ENCODE data around the gene DAB1. TPM values are rescaled to one million over a fixed set of nuclear protein-coding genes. Genes with fewer than 3 reads are reported as not detected.

Gene DAB1
- total and polyA plus RNA-seq, 10 of the 15 experiments (the other 5 are each of a cell fraction or from before 2014, with no cell fraction given), result 0.02 to 0.10 (median 0.03) TPM; not detected in 5

DNA sequence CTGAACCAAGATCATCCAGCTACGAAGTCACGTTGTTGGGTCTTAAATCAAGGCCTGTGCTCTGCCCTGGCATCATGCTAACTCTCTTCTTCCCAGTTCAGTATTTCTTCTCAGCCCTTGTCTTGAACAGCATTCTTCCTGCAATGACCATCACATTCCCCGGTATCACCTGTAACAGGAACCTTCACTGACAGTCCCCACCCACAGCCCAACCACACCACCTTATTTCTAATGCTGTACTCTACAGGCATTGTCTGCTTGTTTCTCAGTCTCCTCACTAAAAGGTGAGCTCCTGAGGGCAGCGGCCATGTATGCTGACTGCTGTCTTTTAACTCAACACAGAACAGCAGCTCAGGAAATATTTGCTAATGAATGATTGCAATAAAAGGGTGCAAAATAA, 54.0 kb downstream of the DAB1 start:
- POLR2A ChIA-PET, result no interaction called here
- CTCF ChIA-PET, result no interaction called here
- Histone ChIP-seq H3K4me3 (no peak overlapping the region), H3K4me2 (ENCODE audit: control insufficient read depth, insufficient read depth) (no peak overlapping the region), H2AFZ (ENCODE audit: control insufficient read depth, low read depth, low read length) (no peak overlapping the region), H3K4me1 (ENCODE audit: control insufficient read depth, insufficient read depth, low read length) (no peaks in the 10 kb centered on the region), H3K9me3 (replicated peaks; ENCODE audit: control insufficient read depth, insufficient read depth, low read length) (no peaks in the 10 kb centered on the region; the same call in 2 of the 3 replicates), H3K27me3 (replicated peaks in 1 of 2; ENCODE audit: control insufficient read depth in 2 of 2, insufficient read depth in 2 of 2, low read length in 1 of 2) (no peaks in the 10 kb centered on the region), H3K79me2 (ENCODE audit: control insufficient read depth, insufficient read depth, low read length) (no peaks in the 10 kb centered on the region), H3K36me3 (ENCODE audit: control insufficient read depth in 2 of 2, insufficient read depth in 2 of 2, low read length in 1 of 2) (no peaks in the 10 kb centered on the region), H4K20me1 (ENCODE audit: control insufficient read depth, insufficient read depth) (no peaks in the 10 kb centered on the region), H3K9ac (ENCODE audit: control insufficient read depth, insufficient read depth, low read length) (no peak overlapping the region), H3K27ac (ENCODE audit: control insufficient read depth, insufficient read depth) (no peak overlapping the region)
- BruUV-seq (replicated peaks), result no TSS peak
- WGBS (ENCODE audit: insufficient coverage, insufficient replicate concordance, low lambda C conversion rate, missing lambda C conversion rate), result 25% methylated on average over 4 of the region's 4 CpGs
- RAD21 ChIA-PET (ENCODE audit: unreplicated experiment), result no interaction called here
- ATAC-seq, result no peak
- in situ Hi-C loops (cut with MboI) (no loop called here), intact Hi-C loops (cut with micrococcal nuclease; ENCODE audit: unreplicated experiment) (no loop called here)
- FAIRE-seq, result no peak
- DNase-seq (ENCODE audit: low read depth, low spot score), result no peak
- SMC1A ChIA-PET (ENCODE audit: uncharacterized antibody, unreplicated experiment), result interaction anchor here (1.4 kb wide), 1 partner anchor 9 kb away, joined by 3 read pairs; no protein-coding TSS in a partner anchor
- TF ChIP-seq JUNB (IDR thresholded peaks at IDR 0.05), result no peak
- TF ChIP-seq BCL11A (IDR thresholded peaks at IDR 0.05; ENCODE audit: low read depth, low read length), result no peak
- no peak for TF ChIP-seq SRF (IDR thresholded peaks at IDR 0.05; ENCODE audit: low read depth in 2 of 2, low read length in 2 of 2)
- TF ChIP-seq, protein P1, sequence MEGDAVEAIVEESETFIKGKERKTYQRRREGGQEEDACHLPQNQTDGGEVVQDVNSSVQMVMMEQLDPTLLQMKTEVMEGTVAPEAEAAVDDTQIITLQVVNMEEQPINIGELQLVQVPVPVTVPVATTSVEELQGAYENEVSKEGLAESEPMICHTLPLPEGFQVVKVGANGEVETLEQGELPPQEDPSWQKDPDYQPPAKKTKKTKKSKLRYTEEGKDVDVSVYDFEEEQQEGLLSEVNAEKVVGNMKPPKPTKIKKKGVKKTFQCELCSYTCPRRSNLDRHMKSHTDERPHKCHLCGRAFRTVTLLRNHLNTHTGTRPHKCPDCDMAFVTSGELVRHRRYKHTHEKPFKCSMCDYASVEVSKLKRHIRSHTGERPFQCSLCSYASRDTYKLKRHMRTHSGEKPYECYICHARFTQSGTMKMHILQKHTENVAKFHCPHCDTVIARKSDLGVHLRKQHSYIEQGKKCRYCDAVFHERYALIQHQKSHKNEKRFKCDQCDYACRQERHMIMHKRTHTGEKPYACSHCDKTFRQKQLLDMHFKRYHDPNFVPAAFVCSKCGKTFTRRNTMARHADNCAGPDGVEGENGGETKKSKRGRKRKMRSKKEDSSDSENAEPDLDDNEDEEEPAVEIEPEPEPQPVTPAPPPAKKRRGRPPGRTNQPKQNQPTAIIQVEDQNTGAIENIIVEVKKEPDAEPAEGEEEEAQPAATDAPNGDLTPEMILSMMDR (IDR thresholded peaks at IDR 0.05 in 2 of 3, conservative IDR thresholded peaks at IDR 0.05 in 1 of 3; ENCODE audit: control insufficient read depth in 2 of 3, extremely low read depth in 1 of 3, insufficient read depth in 1 of 3, low read depth in 3 of 3, low read length in 3 of 3), result no peak
- TF ChIP-seq ZNF217 (IDR thresholded peaks at IDR 0.05), result no peak
- no peak for TF ChIP-seq MTA2 (IDR thresholded peaks at IDR 0.05; ENCODE audit: low read depth)
- TF ChIP-seq NFIC (IDR thresholded peaks at IDR 0.05; ENCODE audit: low read depth, low read length), result no peak
- no peak for TF ChIP-seq RFX5 (IDR thresholded peaks at IDR 0.05; ENCODE audit: low read depth, low read length)
- no peak for TF ChIP-seq IKZF2 (IDR thresholded peaks at IDR 0.05)
- no peak for TF ChIP-seq ASH2L (IDR thresholded peaks at IDR 0.05; ENCODE audit: borderline replicate concordance, low read depth)
- TF ChIP-seq, protein P2, sequence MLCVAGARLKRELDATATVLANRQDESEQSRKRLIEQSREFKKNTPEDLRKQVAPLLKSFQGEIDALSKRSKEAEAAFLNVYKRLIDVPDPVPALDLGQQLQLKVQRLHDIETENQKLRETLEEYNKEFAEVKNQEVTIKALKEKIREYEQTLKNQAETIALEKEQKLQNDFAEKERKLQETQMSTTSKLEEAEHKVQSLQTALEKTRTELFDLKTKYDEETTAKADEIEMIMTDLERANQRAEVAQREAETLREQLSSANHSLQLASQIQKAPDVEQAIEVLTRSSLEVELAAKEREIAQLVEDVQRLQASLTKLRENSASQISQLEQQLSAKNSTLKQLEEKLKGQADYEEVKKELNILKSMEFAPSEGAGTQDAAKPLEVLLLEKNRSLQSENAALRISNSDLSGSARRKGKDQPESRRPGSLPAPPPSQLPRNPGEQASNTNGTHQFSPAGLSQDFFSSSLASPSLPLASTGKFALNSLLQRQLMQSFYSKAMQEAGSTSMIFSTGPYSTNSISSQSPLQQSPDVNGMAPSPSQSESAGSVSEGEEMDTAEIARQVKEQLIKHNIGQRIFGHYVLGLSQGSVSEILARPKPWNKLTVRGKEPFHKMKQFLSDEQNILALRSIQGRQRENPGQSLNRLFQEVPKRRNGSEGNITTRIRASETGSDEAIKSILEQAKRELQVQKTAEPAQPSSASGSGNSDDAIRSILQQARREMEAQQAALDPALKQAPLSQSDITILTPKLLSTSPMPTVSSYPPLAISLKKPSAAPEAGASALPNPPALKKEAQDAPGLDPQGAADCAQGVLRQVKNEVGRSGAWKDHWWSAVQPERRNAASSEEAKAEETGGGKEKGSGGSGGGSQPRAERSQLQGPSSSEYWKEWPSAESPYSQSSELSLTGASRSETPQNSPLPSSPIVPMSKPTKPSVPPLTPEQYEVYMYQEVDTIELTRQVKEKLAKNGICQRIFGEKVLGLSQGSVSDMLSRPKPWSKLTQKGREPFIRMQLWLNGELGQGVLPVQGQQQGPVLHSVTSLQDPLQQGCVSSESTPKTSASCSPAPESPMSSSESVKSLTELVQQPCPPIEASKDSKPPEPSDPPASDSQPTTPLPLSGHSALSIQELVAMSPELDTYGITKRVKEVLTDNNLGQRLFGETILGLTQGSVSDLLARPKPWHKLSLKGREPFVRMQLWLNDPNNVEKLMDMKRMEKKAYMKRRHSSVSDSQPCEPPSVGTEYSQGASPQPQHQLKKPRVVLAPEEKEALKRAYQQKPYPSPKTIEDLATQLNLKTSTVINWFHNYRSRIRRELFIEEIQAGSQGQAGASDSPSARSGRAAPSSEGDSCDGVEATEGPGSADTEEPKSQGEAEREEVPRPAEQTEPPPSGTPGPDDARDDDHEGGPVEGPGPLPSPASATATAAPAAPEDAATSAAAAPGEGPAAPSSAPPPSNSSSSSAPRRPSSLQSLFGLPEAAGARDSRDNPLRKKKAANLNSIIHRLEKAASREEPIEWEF (IDR thresholded peaks at IDR 0.05; ENCODE audit: insufficient replicate concordance, low read depth, low read length), result no peak
- TF ChIP-seq POLR2AphosphoS2 (IDR thresholded peaks at IDR 0.05; ENCODE audit: low read depth, low read length), result no peak
- no peak for TF ChIP-seq NFXL1 (IDR thresholded peaks at IDR 0.05; ENCODE audit: borderline replicate concordance)
- TF ChIP-seq POLR2AphosphoS5 (IDR thresholded peaks at IDR 0.05; ENCODE audit: low read length), result no peak
- no peak for TF ChIP-seq FOXM1 (IDR thresholded peaks at IDR 0.05; ENCODE audit: low read depth, low read length)
- TF ChIP-seq NFYA (IDR thresholded peaks at IDR 0.05; ENCODE audit: borderline replicate concordance, low read depth, low read length), result no peak
